ENCODE data around the gene ZNF232.
"Not testable (repeated sequence)": the region's sequence is repeated elsewhere in the genome, so short reads cannot be mapped to it uniquely, and the experiment has no call there.

Gene ZNF232

GRCh38 chr17:5128905-5129535 is 17.3 kb upstream of the ZNF232 start:
- DNase-seq: no peak

- not testable (repeated sequence) for DNase-seq
Observed at GRCh38 chr17:5128387-5128786, 16.7 kb upstream of the ZNF232 start.

GRCh38 chr17:5127910-5128309 is 16.2 kb upstream of the ZNF232 start:
- DNase-seq: no peak

- no peak for DNase-seq
Observed at GRCh38 chr17:5126719-5127488, 15.2 kb upstream of the ZNF232 start.

GRCh38 chr17:5124896-5125295 is 13.2 kb upstream of the ZNF232 start:
- not testable (repeated sequence) for DNase-seq

GRCh38 chr17:5124125-5124760 is 12.6 kb upstream of the ZNF232 start:
- not testable (repeated sequence) for DNase-seq

GRCh38 chr17:5123343-5124124 is 11.9 kb upstream of the ZNF232 start:
- DNase-seq: no peak

GRCh38 chr17:5122586-5123342 is 11.1 kb upstream of the ZNF232 start:
- peak; percentile 7 for DNase-seq

- DNase-seq: not testable (repeated sequence)
Observed at GRCh38 chr17:5122056-5122455, 10.4 kb upstream of the ZNF232 start.

- DNase-seq: no peak
Observed at GRCh38 chr17:5121186-5121841, 9.6 kb upstream of the ZNF232 start.

GRCh38 chr17:5120436-5121185 is 8.9 kb upstream of the ZNF232 start:
- DNase-seq: not testable (repeated sequence)

- no peak for DNase-seq
Observed at GRCh38 chr17:5120036-5120435, 8.4 kb upstream of the ZNF232 start.

- DNase-seq: no peak
Observed at GRCh38 chr17:5118219-5118618, 6.5 kb upstream of the ZNF232 start.

GRCh38 chr17:5115673-5116651 is 4.3 kb upstream of the ZNF232 start, which contains the start of gene USP6:
USP6 (plus strand) TSS chr17:5116032; CDS start chr17:5130368, 14,336 bp downstream.
- no peak for DNase-seq

- no peak for DNase-seq
Observed at GRCh38 chr17:5110816-5111215, 862 bp downstream of the ZNF232 start.

- no peak for DNase-seq
Observed at GRCh38 chr17:5100832-5101231, 10.8 kb downstream of the ZNF232 start.

GRCh38 chr17:5099271-5099670 is 12.4 kb downstream of the ZNF232 start:
- DNase-seq: no peak

- DNase-seq: no peak
Observed at GRCh38 chr17:5097101-5097834, 14.4 kb downstream of the ZNF232 start.

- DNase-seq: no peak
Observed at GRCh38 chr17:5096731-5097100, 15.0 kb downstream of the ZNF232 start.

All from NCI-H1105 (cell line).